HG02970 (cell line): ENCODE results near the gene GLYAT.
"Not testable (repeated sequence)": the region's sequence is repeated elsewhere in the genome, so short reads cannot be mapped to it uniquely, and the experiment has no call there.

ENCODE experiments used
- ATAC-seq: cut with Tn5 transposase; IDR thresholded peaks from one replicate; pipeline ENCODE4 v1.9.1; 2021; ENCODE audit warnings: mild to moderate bottlenecking, moderate library complexity, moderate number of reproducible peaks; ENCODE audit not compliant: unreplicated experiment, low FRiP score

Gene GLYAT

GRCh38 chr11:58685973-58686722, 45.6 kb downstream of the GLYAT start:
- ATAC-seq, result no peak

GRCh38 chr11:58682660-58683059, 49.1 kb downstream of the GLYAT start:
- not testable (repeated sequence) for ATAC-seq

GRCh38 chr11:58677536-58677935, 54.2 kb downstream of the GLYAT start:
- ATAC-seq, result not testable (repeated sequence)

- no peak for ATAC-seq
Observed at GRCh38 chr11:58676563-58677135, 55.1 kb downstream of the GLYAT start.

GRCh38 chr11:58675334-58676155, 56.2 kb downstream of the GLYAT start:
- no peak for ATAC-seq

- ATAC-seq, result no peak
Observed at GRCh38 chr11:58674609-58675008, 57.1 kb downstream of the GLYAT start.

- ATAC-seq, result no peak
Observed at GRCh38 chr11:58671983-58672633, 59.6 kb downstream of the GLYAT start.

GRCh38 chr11:58659910-58660570, 71.7 kb downstream of the GLYAT start:
- no peak for ATAC-seq

- ATAC-seq, result no peak
Observed at GRCh38 chr11:58659404-58659803, 72.3 kb downstream of the GLYAT start.
